ENCODE data around the gene ALPK1.

- TF ChIP-seq POLR2A (IDR thresholded peaks at IDR 0.05), result no peak
- TF ChIP-seq, protein P1, sequence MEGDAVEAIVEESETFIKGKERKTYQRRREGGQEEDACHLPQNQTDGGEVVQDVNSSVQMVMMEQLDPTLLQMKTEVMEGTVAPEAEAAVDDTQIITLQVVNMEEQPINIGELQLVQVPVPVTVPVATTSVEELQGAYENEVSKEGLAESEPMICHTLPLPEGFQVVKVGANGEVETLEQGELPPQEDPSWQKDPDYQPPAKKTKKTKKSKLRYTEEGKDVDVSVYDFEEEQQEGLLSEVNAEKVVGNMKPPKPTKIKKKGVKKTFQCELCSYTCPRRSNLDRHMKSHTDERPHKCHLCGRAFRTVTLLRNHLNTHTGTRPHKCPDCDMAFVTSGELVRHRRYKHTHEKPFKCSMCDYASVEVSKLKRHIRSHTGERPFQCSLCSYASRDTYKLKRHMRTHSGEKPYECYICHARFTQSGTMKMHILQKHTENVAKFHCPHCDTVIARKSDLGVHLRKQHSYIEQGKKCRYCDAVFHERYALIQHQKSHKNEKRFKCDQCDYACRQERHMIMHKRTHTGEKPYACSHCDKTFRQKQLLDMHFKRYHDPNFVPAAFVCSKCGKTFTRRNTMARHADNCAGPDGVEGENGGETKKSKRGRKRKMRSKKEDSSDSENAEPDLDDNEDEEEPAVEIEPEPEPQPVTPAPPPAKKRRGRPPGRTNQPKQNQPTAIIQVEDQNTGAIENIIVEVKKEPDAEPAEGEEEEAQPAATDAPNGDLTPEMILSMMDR (IDR thresholded peaks at IDR 0.05), result no peak
Measured at GRCh38 chr4:112418092-112418491, 120.9 kb downstream of the ALPK1 start.
